ENCODE data around the gene FNDC10. TPM values are rescaled to one million over a fixed set of nuclear protein-coding genes. Genes with fewer than 3 reads are reported as not detected.
A peak's percentile ranks its signal among the peaks of the same experiment; 100 is the strongest.

Gene FNDC10
- total and polyA plus RNA-seq, 9 of the 15 experiments (the other 6 are each of a cell fraction or from before 2014, with no cell fraction given) = 0.08 to 6.3 (median 1.6) TPM

GRCh38 chr1:1603671-1604373, 3.9 kb upstream of the FNDC10 start:
- Histone ChIP-seq H3K79me2 (ENCODE audit: control insufficient read depth, insufficient read depth, low read length) (no peaks in the 10 kb centered on the region; the same call in 2 of the 3 replicates), H3K9me3 (replicated peaks; ENCODE audit: control insufficient read depth, insufficient read depth, low read depth, low read length) (no peaks in the 10 kb centered on the region), H3K27me3 (ENCODE audit: control insufficient read depth in 2 of 2, insufficient read depth in 2 of 2, low read length in 2 of 2) (no peaks in the 10 kb centered on the region), H4K20me1 (replicated peaks; ENCODE audit: control insufficient read depth, insufficient read depth, low read length) (no peaks in the 10 kb centered on the region; the same call in 1 of the 2 replicates), H3K36me3 (ENCODE audit: control insufficient read depth, insufficient read depth, low read length) (no peaks in the 10 kb centered on the region), H3K9me1 (ENCODE audit: control insufficient read depth, insufficient read depth, low read length) (no peaks in the 10 kb centered on the region), H2AFZ (ENCODE audit: low read depth, low read length) (no peak overlapping the region), H3K9ac (ENCODE audit: insufficient read depth in 1 of 2, low read depth in 2 of 2, low read length in 2 of 2) (0 out of 4 replicates have a peak overlapping the region, but pooled peaks of 1 of the 2 experiments have one; percentile 4), H3K27ac (ENCODE audit: extremely low read depth, low read depth, low read length) (no peak overlapping the region), H3K4me3 (no peak overlapping the region), H3K4me2 (ENCODE audit: insufficient read depth, low read length) (no peak overlapping the region), H3K4me1 (replicated peaks in 1 of 2; ENCODE audit: control insufficient read depth in 2 of 2, insufficient read depth in 2 of 2, low read length in 2 of 2) (peaks cover 8 to 78% of the 10 kb centered on the region in 2 experiments; a peak in 4 of 5 replicates)
- intact Hi-C loops (cut with micrococcal nuclease) (no loop called here), in situ Hi-C loops (cut with MboI) (no loop called here)
- TF ChIP-seq MAX (CRISPR knock-in tag; IDR thresholded peaks at IDR 0.05) (0 out of 2 replicates have a peak, but pooled peaks have one; percentile 5), ZC3H4 (CRISPR knock-in tag; IDR thresholded peaks at IDR 0.05; ENCODE audit: borderline replicate concordance) (no peak), ZNF408 (CRISPR knock-in tag; IDR thresholded peaks at IDR 0.05; ENCODE audit: low read depth) (no peak), ZBTB7A (IDR thresholded peaks at IDR 0.05; ENCODE audit: borderline replicate concordance, control insufficient read depth, low read depth, low read length) (0 out of 2 replicates have a peak, but pooled peaks have one; percentile 4)
- DNase-seq (ENCODE audit: extremely low read depth in 1 of 4, low spot score in 3 of 4) (no peak), FAIRE-seq (no peak), ATAC-seq (peak; percentile 12; the same call in 1 of the 3 replicates)
- ChIA-PET CTCF (ENCODE audit: low intra/inter-chr PET ratio) (no interaction called here), POLR2A (interaction anchor here (0.6 to 5.9 kb wide), 5 partner anchors 11 to 313 kb away, joined by 3 to 61 read pairs (median 4); partner anchors contain the start of gene MIB2)
- BruUV-seq (replicated peaks) = no TSS peak
- WGBS (ENCODE audit: insufficient coverage, low coverage, missing lambda C conversion rate) = 20% methylated on average over 13 of the region's 13 CpGs

Measured in K562 (cell line).